CD4-positive, alpha-beta memory T cell (primary cell): ENCODE measurements around the gene SLC7A7. TPM values are rescaled to one million over a fixed set of nuclear protein-coding genes. Genes with fewer than 3 reads are reported as not detected.
"Not testable (repeated sequence)": the region's sequence is repeated elsewhere in the genome, so short reads cannot be mapped to it uniquely, and the experiment has no call there.

Experiments
- CTCF ChIA-PET: fragments of 350-600 bp; sonication (Branson Sonifier 250); formaldehyde crosslinking; loops from one replicate; lab custom pipeline; 2021; ENCODE audit warnings: inconsistent platforms; ENCODE audit not compliant: partially characterized antibody; lab: Charles Lee
- POLR2A ChIA-PET: fragments of 350-600 bp; sonication (Branson Sonifier 250); formaldehyde crosslinking; loops from one replicate; lab custom pipeline; 2021; ENCODE audit not compliant: partially characterized antibody; lab: Charles Lee
- DNase-seq, 5 donors: peaks; one replicate each; pipeline versions ENCODE4 v3.0.0 to v3.0.0-alpha.2; 2020 to 2022; ENCODE audit warnings: mixed read lengths in 1 of 5
- H3K27ac ChIP-seq: one replicate; pipeline ENCODE4 v1.7.0; 2013; ENCODE audit warnings: low read depth, low read length
- H3K27me3 ChIP-seq: 2 replicates; pipeline ENCODE4 v1.7.0; 2013; ENCODE audit warnings: mild to moderate bottlenecking, low read length, moderate library complexity; ENCODE audit not compliant: insufficient read depth
- H3K36me3 ChIP-seq: 2 replicates; pipeline ENCODE4 v1.7.0; 2013; ENCODE audit warnings: mild to moderate bottlenecking, low read length, moderate library complexity; ENCODE audit not compliant: insufficient read depth
- H3K4me1 ChIP-seq: 2 replicates; pipeline ENCODE4 v1.7.0; 2013; ENCODE audit warnings: mild to moderate bottlenecking, low read length, moderate library complexity; ENCODE audit not compliant: insufficient read depth
- H3K4me3 ChIP-seq, 2 donors: one replicate each; pipeline ENCODE4 v1.7.0; 2013; ENCODE audit warnings: low read length in 2 of 2, mild to moderate bottlenecking in 1 of 2
- H3K9me3 ChIP-seq, 2 donors: one replicate each; pipeline ENCODE4 v1.7.0; 2013; ENCODE audit warnings: low read length in 2 of 2, control low read depth in 1 of 2; ENCODE audit not compliant: control insufficient read depth in 1 of 2
- H3K27ac Mint-ChIP-seq, 7 donors: one replicate each; pipeline ENCODE4 v1.8.0; 2020 to 2021; ENCODE audit warnings: mixed read lengths in 7 of 7, mild to moderate bottlenecking in 6 of 7, inconsistent platforms in 3 of 7, moderate library complexity in 3 of 7
- H3K27me3 Mint-ChIP-seq, 2 donors: one replicate each; pipeline ENCODE4 v1.8.0; 2020 to 2021; ENCODE audit warnings: mixed read lengths in 2 of 2
- H3K36me3 Mint-ChIP-seq, 2 donors: one replicate each; pipeline ENCODE4 v1.8.0; 2020 to 2021; ENCODE audit warnings: mixed read lengths in 2 of 2, inconsistent platforms in 1 of 2, mild to moderate bottlenecking in 1 of 2
- H3K4me1 Mint-ChIP-seq, 4 donors: one replicate each; pipeline ENCODE4 v1.8.0; 2020 to 2021; ENCODE audit warnings: mixed read lengths in 4 of 4, mild to moderate bottlenecking in 1 of 4
- H3K4me3 Mint-ChIP-seq, 8 donors: one replicate each; pipeline ENCODE4 v1.8.0; 2020 to 2021; ENCODE audit warnings: mixed read lengths in 8 of 8, mild to moderate bottlenecking in 7 of 8, moderate library complexity in 6 of 8, inconsistent platforms in 3 of 8
- H3K9me3 Mint-ChIP-seq, 8 donors: one replicate each; pipeline ENCODE4 v1.8.0; 2020 to 2021; ENCODE audit warnings: mixed read lengths in 8 of 8, mild to moderate bottlenecking in 5 of 8, inconsistent platforms in 3 of 8, moderate library complexity in 1 of 8
- intact Hi-C: fragments of 100-400 bp; cut with micrococcal nuclease; formaldehyde crosslinking; loops from one replicate; pipeline ENCODE4 v1.15.1; 2023
- polyA plus RNA-seq, 2 donors: library from polyadenylated mRNA; unstranded; fragments of 300-500 nt; fragmentation: Illumina TruSeq; gene quantifications; one replicate each; pipeline ENCODE4 v1.2.3, GENCODE V29; 2021
- total RNA-seq, 2 experiments: library from RNA; stranded (reverse); gene quantifications; one replicate each; pipeline ENCODE4 v1.2.3, GENCODE V29; 2021

The SLC7A7 gene
- total and polyA plus RNA-seq, 4 experiments from 2014 or later = 0.21 to 1.5 (median 0.72) TPM

GRCh38 chr14:22739423-22739822 is 75.8 kb downstream of the SLC7A7 start:
- intact Hi-C loops = no loop called here

GRCh38 chr14:22737052-22737451 is 78.2 kb downstream of the SLC7A7 start:
- POLR2A ChIA-PET = no interaction called here
- H3K4me3 Mint-ChIP-seq = no peak overlapping the region

More at GRCh38 chr14:22739423-22739822, 75.8 kb downstream of the SLC7A7 start:
- Mint-ChIP-seq H3K27me3 (peaks cover 7 to 8% of the 10 kb centered on the region in 2 donors), H3K9me3 (peaks cover 0 to 3% (median 0%) of the 10 kb centered on the region in 8 donors), H3K27ac (no peak overlapping the region), H3K4me1 (peaks cover 0 to 2% (median 0%) of the 10 kb centered on the region in 4 donors), H3K4me3 (no peak overlapping the region), H3K36me3 (no peaks in the 10 kb centered on the region)
- ChIA-PET POLR2A (interaction anchor here (0.6 kb wide), 1 partner anchor 28 kb away, joined by 3 read pairs; no protein-coding TSS in a partner anchor), CTCF (no interaction called here)
- Histone ChIP-seq H3K9me3 (no peaks in the 10 kb centered on the region), H3K4me1 (peaks cover 3% of the 10 kb centered on the region), H3K27ac (no peak overlapping the region), H3K27me3 (no peaks in the 10 kb centered on the region), H3K4me3 (no peak overlapping the region), H3K36me3 (no peaks in the 10 kb centered on the region)
- DNase-seq = no peak

GRCh38 chr14:22736384-22736783 is 78.9 kb downstream of the SLC7A7 start:
- H3K36me3 ChIP-seq, CTCF ChIA-PET, H3K27me3 ChIP-seq, H3K36me3 Mint-ChIP-seq, DNase-seq, H3K9me3 Mint-ChIP-seq, POLR2A ChIA-PET, H3K4me3 Mint-ChIP-seq, intact Hi-C loops, H3K27ac Mint-ChIP-seq, H3K9me3 ChIP-seq, H3K27ac ChIP-seq, H3K27me3 Mint-ChIP-seq, H3K4me3 ChIP-seq, H3K4me1 ChIP-seq, H3K4me1 Mint-ChIP-seq: not testable (repeated sequence)

More at GRCh38 chr14:22737052-22737451, 78.2 kb downstream of the SLC7A7 start:
- Histone ChIP-seq H3K27me3 (no peaks in the 10 kb centered on the region), H3K4me3 (no peak overlapping the region), H3K27ac (no peak overlapping the region), H3K36me3 (no peaks in the 10 kb centered on the region), H3K9me3 (no peaks in the 10 kb centered on the region), H3K4me1 (peaks cover 3% of the 10 kb centered on the region)
- DNase-seq = no peak
- Mint-ChIP-seq H3K9me3 (peaks cover 0 to 3% (median 0%) of the 10 kb centered on the region in 8 donors), H3K27me3 (peaks cover 3 to 4% of the 10 kb centered on the region in 2 donors), H3K27ac (no peak overlapping the region), H3K36me3 (no peaks in the 10 kb centered on the region), H3K4me1 (peaks cover 0 to 2% (median 0%) of the 10 kb centered on the region in 4 donors)
- intact Hi-C loops = no loop called here
- CTCF ChIA-PET = no interaction called here

GRCh38 chr14:22735096-22735495 is 80.1 kb downstream of the SLC7A7 start:
- Mint-ChIP-seq H3K4me1 (peaks cover 0 to 2% (median 0%) of the 10 kb centered on the region in 4 donors), H3K9me3 (peaks cover 0 to 2% (median 0%) of the 10 kb centered on the region in 8 donors), H3K27ac (no peak overlapping the region), H3K36me3 (no peaks in the 10 kb centered on the region), H3K27me3 (peaks cover 1 to 6% of the 10 kb centered on the region in 2 donors), H3K4me3 (no peak overlapping the region)
- no peak overlapping the region for H3K4me3 ChIP-seq
- no peak overlapping the region for H3K27ac ChIP-seq
- no peaks in the 10 kb centered on the region for H3K9me3 ChIP-seq
- H3K27me3 ChIP-seq = no peaks in the 10 kb centered on the region
- ChIA-PET POLR2A (no interaction called here), CTCF (no interaction called here)
- no peak for DNase-seq
- peaks cover 3% of the 10 kb centered on the region for H3K4me1 ChIP-seq
- intact Hi-C loops = no loop called here
- H3K36me3 ChIP-seq = no peaks in the 10 kb centered on the region

GRCh38 chr14:22733829-22734228 is 81.4 kb downstream of the SLC7A7 start:
- no peak overlapping the region for H3K4me3 ChIP-seq
- CTCF ChIA-PET = interaction anchor here (1.6 kb wide), 1 partner anchor 89 kb away, joined by 3 read pairs; no protein-coding TSS in a partner anchor
- no peaks in the 10 kb centered on the region for H3K36me3 ChIP-seq
- DNase-seq = no peak
- H3K27me3 ChIP-seq = no peaks in the 10 kb centered on the region
- no peak overlapping the region for H3K27ac ChIP-seq
- intact Hi-C loops = no loop called here
- H3K27ac Mint-ChIP-seq = no peak overlapping the region
- H3K9me3 Mint-ChIP-seq = peaks cover 0 to 2% (median 0%) of the 10 kb centered on the region in 8 donors
- no peaks in the 10 kb centered on the region for H3K36me3 Mint-ChIP-seq
- peaks cover 1 to 6% of the 10 kb centered on the region in 2 donors for H3K27me3 Mint-ChIP-seq
- POLR2A ChIA-PET = no interaction called here
- H3K4me3 Mint-ChIP-seq = no peak overlapping the region
- H3K4me1 Mint-ChIP-seq = no peaks in the 10 kb centered on the region
- H3K9me3 ChIP-seq = no peaks in the 10 kb centered on the region
- H3K4me1 ChIP-seq = no peaks in the 10 kb centered on the region

GRCh38 chr14:22732062-22732461 is 83.2 kb downstream of the SLC7A7 start:
- not testable (repeated sequence) for H3K36me3 ChIP-seq

GRCh38 chr14:22726012-22726411 is 89.2 kb downstream of the SLC7A7 start:
- H3K36me3 Mint-ChIP-seq = no peaks in the 10 kb centered on the region
- intact Hi-C loops = no loop called here
- peaks cover 0 to 2% (median 0%) of the 10 kb centered on the region in 8 donors for H3K9me3 Mint-ChIP-seq

More at GRCh38 chr14:22732062-22732461, 83.2 kb downstream of the SLC7A7 start:
- DNase-seq, POLR2A ChIA-PET, H3K4me1 ChIP-seq, H3K27me3 Mint-ChIP-seq, H3K4me3 Mint-ChIP-seq, H3K36me3 Mint-ChIP-seq, H3K27ac ChIP-seq, H3K27ac Mint-ChIP-seq, CTCF ChIA-PET, intact Hi-C loops, H3K4me3 ChIP-seq, H3K9me3 Mint-ChIP-seq, H3K27me3 ChIP-seq, H3K4me1 Mint-ChIP-seq, H3K9me3 ChIP-seq: not testable (repeated sequence)

More at GRCh38 chr14:22726012-22726411, 89.2 kb downstream of the SLC7A7 start:
- Histone ChIP-seq H3K4me1 (no peaks in the 10 kb centered on the region), H3K36me3 (no peaks in the 10 kb centered on the region), H3K27ac (no peak overlapping the region), H3K27me3 (no peaks in the 10 kb centered on the region), H3K9me3 (no peaks in the 10 kb centered on the region), H3K4me3 (no peak overlapping the region)
- H3K4me3 Mint-ChIP-seq = no peak overlapping the region
- POLR2A ChIA-PET = no interaction called here
- H3K27me3 Mint-ChIP-seq = peaks cover 1 to 2% of the 10 kb centered on the region in 2 donors
- CTCF ChIA-PET = interaction anchor here (0.7 to 0.9 kb wide), 2 partner anchors 13 to 343 kb away, joined by 3 read pairs; no protein-coding TSS in a partner anchor
- DNase-seq = no peak
- H3K4me1 Mint-ChIP-seq = no peaks in the 10 kb centered on the region
- no peak overlapping the region for H3K27ac Mint-ChIP-seq
